GM21786 (cell line): ENCODE measurements around the gene OR10H3.
"Not testable (repeated sequence)": the region's sequence is repeated elsewhere in the genome, so short reads cannot be mapped to it uniquely, and the experiment has no call there.

Source experiments
- ATAC-seq: cut with Tn5 transposase; IDR thresholded peaks from one replicate; pipeline ENCODE4 v1.9.1; 2021; ENCODE audit not compliant: unreplicated experiment

The OR10H3 gene, protein sequence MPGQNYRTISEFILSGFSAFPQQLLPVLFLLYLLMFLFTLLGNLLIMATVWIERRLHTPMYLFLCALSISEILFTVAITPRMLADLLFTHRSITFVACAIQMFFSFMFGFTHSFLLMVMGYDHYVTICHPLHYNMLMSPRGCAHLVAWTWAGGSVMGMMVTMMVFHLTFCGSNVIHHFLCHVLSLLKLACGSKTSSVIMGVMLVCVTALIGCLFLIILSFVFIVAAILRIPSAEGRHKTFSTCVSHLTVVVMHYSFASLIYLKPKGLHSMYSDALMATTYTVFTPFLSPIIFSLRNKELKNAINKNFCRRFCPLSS

DNA sequence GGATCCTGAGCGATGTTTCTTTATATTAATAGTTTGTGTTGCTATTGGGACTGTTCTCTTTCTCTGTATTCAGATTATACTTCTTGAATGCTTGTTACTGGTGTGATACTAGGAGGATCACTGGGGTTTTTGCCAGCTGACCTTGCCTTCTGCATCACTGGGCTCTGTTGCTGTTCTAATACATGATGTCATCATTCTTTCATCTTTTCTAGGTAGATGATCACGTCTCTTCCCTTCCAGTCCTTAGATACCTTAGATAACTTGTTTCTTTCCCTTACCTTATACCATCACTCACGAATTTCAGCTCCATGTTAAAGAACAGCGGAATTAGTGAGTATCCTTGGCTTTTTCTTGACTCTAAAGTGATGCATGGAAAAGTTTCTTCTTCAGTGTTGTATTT, at the start of gene OR10H3:
OR10H3 (plus strand) TSS at position 264 of the 400 bp plus-strand sequence. CDS start 3,408 bp downstream, outside the sequence.
- no peak for ATAC-seq

DNA sequence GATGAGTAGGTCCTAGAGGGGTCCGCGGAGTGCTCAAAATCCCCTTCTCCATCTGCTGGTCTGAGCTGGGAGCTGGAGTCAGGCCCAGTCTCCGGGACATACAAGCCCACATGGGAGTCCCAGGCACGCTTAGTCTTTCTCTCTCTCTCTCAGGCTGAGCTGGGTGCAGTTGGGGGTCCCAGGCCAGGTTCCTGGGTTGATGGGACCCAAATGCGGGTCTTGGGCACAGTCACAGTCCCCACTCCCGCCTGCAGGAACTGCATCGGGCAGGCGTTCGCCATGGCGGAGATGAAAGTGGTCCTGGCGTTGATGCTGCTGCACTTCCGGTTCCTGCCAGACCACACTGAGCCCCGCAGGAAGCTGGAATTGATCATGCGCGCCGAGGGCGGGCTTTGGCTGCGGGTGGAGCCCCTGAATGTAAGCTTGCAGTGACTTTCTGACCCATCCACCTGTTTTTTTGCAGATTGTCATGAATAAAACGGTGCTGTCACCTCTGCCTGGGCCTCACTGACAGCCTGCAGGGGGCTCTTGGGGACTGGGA, 41.1 kb upstream of the OR10H3 start:
- no peak for ATAC-seq

DNA sequence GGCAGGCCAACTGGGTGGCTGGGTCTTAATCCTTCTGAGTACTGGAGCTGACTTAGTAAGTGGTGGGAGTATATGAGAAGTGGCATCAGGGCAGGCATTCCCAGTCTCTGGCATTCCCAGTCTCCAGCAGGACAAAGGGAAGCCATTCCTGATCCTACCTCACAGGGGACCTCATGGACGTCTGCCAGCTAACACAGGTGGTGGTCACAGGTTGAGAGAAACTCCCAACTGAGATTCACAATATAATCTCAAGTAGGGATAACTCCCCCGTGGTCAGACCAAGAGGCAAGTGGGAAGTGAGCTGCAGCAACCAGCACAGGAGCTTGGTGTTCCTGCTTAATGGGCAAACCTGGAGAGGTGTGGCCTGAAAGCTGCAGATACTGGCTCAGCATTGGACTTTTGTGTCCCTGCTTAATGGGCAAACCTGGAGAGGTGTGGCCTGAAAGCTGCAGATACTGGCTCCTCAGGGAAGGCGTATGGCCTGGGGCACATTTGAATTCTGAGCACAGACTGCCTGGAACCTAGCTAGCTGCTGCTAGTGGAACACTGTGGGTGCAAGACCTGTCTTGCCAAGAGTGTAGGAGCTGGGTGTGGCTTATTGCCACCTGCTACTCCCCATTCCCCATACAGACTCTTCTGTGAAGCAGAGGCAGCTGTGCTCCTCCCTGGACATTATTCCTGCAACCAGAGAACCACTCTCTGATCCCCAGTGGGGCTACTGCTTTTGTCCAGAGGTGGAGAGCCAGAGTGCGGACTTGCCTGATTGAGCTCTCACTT, 35.8 kb upstream of the OR10H3 start:
- ATAC-seq = no peak

DNA sequence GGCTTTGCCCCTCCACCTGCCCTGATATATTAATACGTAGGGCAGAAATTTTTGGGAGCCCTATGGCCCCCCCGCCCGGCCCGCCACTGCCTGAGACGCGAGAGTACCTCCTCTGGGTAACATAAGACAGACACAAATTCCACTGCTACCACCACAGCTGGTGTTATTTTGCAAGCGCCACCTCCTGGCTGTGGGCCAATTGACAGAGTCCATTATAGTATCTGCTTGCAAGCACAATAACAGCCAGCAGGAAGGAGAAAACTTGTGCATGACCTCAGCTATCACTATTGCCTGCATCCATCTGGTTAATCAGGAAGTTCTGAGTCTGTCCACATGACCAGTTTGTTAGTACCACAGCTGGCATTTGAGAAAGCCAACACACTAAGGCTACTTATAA, 35.3 kb upstream of the OR10H3 start:
- no peak for ATAC-seq

DNA sequence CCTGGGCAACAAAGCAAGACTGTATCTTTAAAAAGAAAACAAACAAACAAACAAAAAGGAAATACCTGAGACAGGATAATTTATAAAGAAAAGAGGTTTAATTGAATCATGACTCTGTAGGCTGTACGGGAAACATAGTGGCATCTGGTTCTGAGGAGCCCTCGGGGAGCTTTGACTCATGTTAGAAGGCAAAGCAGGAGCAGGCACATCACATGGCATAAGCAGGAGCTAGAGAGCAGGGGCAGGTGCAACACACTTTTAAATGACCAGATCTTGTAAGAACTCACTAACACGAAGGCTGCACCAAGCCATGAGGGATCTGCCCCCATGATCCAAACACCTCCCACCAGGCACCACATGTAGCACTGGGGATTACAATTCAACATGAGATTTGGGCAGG, 23.1 kb upstream of the OR10H3 start:
- no peak for ATAC-seq

DNA sequence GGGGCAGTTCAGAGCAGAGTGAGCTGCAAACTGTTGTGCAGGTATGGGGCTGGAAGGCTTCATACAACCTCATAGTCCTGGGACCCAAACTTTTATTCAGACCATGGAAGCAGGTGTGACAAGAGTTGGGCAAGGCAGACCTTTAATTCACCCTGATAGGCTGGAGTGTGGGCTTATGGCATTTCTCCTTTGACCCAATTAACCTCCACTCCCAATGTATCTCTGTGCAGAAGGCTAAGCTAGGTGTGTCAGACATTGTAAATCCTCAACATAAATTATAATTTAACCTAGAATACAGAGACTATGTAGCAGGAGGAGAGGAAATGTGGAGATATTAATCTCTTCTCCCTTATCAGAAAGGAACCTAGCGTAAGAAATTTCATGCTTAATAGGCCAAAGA, 22.1 kb upstream of the OR10H3 start:
- ATAC-seq = no peak

DNA sequence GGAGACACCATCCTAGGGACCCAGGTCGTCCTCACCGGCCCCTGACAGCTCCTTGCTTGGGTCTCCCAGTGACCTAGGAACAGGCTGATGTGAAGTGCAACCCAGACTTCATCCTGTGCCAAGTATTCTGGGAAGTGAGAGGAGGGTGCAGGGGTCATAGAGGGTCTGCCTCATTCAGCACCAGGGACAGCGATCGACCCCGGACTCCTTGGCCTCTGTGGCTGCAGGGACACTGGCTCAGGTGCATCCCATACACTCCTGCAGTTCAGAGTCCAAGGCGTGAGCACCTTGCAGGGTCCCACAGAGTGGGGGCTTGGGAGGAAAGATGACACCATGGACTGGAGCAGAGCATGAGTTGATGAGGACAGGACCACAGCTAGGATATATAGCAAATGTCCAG, 20.0 kb upstream of the OR10H3 start:
- ATAC-seq = no peak

DNA sequence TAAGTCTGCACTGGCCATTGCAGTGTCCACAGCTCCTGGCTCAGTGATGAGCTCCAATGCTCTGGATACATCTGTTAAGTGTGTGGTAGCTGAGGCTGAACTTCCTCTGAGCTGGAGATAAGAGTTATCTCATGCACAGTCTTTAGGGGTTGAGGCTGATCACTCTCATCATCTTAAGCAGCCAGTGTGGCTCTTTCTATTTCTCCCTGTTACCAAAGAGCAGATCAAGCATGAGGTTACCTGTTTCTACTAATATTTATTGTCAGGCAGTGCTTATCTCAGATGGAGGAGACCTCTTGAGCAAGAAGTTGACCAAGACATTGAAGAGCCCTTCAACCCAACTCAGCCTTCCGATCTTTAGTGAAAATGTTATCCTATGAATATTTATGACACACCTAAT, 16.5 kb upstream of the OR10H3 start:
- ATAC-seq = no peak

DNA sequence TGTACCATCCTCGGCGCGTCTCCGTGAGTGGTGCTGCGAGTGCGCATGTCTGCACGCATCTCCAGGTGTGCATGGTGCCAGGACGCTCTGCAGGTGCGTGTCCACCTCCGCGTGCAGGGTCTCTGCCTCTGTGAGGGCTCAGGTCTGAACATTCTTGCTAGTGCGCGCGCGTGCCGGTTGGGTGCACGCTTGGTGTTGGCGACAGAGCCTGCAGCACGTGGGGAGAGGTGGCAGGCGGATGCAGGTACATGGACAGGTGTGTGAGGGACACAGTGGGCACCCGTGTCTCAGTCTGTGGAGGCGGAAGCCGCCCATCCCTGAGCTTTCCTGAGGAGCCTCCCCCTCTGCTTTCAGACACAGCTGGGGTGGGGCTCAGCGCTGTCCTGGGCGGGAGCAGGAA, 14.8 kb upstream of the OR10H3 start:
- ATAC-seq = no peak

DNA sequence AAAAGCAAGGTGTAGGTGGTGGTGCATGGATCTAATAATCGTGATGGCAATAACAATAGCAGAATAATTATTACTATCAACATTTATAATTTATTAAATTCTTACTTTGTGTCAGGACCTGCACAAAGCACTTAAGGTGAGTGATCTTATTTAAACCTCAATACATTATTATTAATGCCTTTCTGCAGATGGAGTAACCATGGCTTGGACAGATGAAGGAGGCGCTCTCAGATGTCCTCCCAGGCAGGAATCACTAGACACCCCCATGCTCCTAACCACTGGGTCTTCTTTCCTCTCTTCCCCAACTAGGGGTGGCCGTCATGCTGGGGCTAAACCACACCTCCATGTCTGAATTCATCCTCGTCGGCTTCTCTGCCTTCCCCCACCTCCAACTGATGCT, 10.1 kb upstream of the OR10H3 start, which contains the start of gene OR10H2:
OR10H2 (plus strand) TSS at position 301 of the 400 bp plus-strand sequence; CDS start at position 321, 20 bp downstream.
- ATAC-seq = no peak

DNA sequence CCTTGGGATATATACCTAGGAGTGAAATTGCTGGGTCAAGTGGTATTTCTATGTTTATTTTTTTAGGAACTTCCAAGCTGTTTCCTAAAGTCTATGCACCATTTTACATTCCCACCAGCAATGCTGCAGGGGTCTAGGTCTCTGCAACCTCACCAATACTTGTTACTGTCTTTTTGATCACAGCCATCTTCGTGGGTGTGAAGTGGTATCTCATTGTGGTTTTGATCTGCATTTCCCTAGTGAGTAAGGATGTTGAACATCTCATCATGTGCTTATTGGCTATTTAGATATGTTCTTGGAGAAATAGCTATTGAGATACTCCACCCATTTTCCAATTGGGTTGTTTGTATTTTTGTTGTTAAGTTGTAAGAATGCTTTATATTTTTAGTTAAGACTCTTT, 7.2 kb upstream of the OR10H3 start:
- ATAC-seq = no peak

DNA sequence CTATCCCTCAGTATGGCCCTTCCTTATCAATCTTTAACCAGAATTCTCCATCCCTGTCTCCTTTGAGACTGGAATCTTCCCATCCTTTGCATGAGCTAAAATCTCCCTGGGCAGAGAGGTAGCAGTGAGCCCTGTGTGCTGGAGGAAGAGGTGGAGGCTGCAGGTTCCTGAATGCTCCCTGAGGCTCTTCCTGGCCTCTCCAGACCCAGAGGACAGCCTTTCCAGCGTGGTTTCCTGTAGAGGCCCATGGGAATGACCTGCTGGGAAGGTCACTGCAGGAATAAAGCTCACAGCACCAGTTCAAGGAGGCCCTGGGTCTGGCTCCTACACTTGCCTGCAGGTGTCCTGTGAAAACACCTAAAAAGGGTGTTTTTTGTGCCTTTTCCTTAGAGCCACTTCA, 5.4 kb upstream of the OR10H3 start:
- ATAC-seq = no peak

DNA sequence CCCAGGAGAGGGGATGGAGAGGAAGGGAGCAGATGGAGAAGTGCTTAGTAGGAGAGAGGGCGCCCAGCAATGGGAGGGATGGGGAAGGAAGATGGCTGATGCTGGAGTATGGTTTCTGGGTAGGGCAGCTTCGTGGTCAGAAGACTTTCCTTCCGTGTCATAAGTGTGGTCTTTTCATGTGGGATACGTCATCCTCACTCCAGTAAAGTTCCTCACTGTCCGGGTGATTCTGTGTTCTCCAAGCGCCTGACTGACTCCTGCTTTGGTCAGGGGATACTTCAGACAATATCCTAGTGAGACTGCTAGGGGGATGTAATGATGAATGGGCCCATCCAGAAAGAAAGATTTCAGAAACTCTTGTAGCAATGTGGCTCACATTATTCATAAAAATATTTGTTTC, 3.9 kb upstream of the OR10H3 start:
- no peak for ATAC-seq

DNA sequence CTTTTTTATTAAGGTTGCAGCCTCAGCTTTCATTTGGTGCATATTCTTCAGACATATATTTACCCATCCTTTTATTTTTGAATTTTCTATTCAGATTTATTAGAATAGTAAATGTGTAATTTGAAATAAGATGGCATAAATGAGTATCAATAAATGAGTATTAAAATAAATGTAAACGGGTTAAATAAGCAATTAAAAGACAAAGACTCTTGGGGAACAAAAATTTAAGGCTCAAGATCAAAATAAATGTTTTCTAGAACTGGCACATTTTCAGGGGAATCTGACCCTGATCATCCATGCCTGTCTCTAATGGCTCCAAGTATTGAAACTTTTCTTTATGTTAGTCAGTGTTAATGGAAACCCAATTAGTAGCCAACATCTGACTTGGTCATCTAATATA, 3.0 kb downstream of the OR10H3 start:
- no peak for ATAC-seq

DNA sequence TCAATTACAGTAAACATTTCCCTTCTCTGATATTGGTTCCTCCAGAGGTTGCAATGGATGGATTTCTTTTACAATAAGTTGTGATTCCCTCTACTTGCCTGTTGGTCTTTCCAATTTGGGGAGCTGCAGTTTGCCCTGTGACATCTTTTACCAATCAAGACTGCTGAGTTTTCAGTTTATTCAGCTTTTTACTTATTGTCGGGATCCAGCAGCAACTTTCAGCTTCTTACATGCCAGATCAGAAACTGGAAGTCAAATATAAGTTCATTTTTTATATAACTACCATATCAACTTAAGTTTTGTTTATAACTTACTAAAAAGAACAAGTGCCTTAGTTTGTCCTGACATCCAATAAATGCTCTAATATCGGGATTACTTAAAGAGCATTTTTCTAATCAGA, 10.5 kb downstream of the OR10H3 start:
- no peak for ATAC-seq

DNA sequence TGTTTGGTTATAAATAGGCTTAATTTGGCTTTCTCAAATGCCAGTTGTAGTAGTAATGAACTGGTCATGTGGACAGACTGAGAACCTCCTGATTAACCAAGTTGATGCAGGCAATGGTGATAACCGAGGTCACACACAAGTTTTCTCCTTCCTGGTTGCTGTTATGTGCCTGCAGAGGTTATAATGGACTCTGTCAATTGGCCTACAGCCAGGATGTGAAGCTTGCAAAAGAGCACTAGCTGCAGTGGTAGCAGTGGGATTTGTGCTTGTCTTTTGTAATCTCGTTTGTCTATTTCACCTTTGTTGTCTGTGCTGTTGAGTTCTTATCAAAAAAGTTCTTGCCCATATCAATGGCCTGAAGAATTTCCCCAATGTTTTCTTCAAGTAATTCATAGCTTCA, 20.6 kb downstream of the OR10H3 start:
- ATAC-seq = no peak

DNA sequence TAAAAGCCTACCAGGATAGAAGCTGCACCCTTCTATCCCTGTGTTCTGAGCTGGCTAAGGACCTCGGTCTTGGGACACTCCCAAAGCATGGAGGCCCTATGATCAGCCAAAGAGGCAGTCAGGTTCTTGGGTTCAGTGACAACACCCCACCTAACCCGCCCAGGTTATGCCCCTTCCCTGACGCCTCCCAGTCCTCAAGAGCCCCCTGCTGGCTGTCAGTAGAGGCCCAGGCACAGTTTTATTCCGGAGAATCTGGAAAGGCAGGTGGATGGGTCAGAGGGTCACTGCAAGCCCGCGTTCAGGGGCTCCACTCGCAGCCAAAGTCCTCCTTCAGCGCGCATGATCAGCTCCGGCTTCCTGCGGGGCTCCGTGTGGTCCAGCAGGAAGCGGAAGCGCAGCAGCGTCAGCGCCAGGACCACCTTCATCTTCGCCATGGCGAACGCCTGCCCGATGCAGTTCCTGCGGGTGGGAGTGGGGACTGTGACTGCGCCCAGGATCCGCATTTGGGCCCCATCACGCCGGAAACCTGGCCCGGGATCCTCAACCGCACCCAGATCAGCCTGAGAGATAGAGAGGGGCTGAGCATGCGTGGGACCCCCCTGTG, 22.3 kb downstream of the OR10H3 start:
- ATAC-seq = no peak

DNA sequence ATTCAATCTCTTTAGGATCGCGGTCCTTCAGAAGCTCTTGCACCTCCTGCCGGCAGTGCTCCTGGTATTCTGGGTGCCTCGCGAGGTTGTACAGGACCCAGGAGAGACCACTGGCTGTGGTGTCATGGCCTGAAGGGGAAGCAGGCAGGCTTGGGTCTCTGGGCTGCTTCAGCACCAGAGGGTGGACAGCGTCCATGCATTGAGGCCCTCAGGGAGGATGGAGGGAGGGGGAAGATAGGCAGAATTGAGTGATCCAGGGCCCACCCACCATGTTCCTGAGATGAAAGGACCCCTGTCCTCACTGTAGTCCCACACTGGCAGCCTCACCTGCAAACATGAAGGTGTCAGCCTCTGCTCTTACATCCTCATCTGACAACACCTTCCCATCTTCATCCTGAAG, 31.8 kb downstream of the OR10H3 start:
- no peak for ATAC-seq

DNA sequence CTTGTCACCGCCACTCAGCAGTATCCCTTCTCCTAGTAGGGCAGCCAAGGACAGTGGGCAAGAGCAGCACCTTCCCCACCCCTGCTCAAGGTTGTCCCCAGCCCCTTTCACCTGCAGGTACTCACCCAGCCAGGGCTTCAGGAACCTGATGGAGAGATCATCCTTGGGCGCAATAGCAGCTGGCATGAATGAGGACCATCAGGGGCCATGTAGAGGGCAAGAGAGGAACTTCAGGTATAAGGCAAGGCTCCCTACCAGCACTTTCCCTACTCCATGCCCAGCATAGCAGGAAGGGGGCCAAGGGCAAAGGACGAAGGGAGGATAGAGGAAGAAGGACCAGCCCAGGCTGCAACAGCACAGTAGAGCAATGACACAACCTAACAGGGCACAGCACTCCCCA, 36.4 kb downstream of the OR10H3 start:
- ATAC-seq = not testable (repeated sequence)

DNA sequence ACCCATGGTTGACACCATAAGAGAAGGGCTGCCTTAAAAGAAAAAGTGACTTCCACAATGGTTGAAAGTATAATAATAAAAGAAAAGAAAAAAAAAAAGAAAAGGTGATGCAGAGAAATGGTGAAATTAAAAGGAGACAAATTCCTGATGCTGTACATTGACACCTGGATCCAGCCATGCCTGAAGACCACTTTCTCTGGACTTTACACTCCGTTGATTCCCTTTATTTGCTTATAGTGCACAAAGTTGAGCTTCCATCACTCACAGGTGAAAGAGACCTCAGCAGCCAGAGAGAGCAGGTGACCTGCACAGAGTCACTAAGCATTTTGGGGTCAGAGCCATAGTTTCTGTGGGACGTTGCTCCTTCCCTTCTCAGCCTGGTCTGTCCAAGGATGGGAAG, 37.5 kb downstream of the OR10H3 start:
- ATAC-seq = no peak

DNA sequence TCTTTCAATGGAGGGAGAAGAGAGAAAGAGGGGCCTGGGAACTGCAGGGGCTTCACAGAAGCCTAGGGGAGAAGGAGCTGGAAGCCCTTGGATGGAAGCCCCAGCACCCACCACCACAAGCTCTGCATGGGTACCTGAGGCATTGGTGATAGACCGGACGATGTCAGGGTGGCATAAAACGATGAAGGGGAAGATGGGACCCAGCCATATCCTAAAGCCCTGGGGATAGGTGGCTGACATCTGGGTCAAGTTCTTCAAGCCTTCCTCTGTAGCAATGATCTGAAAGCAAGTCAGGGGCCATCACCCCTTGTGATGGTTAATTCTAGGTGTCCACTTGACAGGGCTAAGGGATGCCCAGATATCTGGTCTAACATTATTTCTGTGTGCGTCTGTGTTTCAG, 38.5 kb downstream of the OR10H3 start:
- no peak for ATAC-seq
